ENCODE measurements around the gene VENTX.

The VENTX gene

GRCh38 chr10:133195096-133195495 lies 42.6 kb upstream of the VENTX start:
- H3K9me3 ChIP-seq (ENCODE audit: control insufficient read depth, insufficient read depth, low read depth, low read length) = no peaks in the 10 kb centered on the region
- CTCF ChIA-PET = no interaction called here
- TF ChIP-seq ZNF677 (tag by site-specific recombination; IDR thresholded peaks at IDR 0.05) (no peak), ZSCAN23 (tag by site-specific recombination; IDR thresholded peaks at IDR 0.05) (no peak), ZNF514 (tag by site-specific recombination; IDR thresholded peaks at IDR 0.05) (no peak), SP2 (tag by site-specific recombination; IDR thresholded peaks at IDR 0.05) (no peak), ZNF596 (tag by site-specific recombination; IDR thresholded peaks at IDR 0.05) (no peak), ZNF16 (tag by site-specific recombination; IDR thresholded peaks at IDR 0.05; ENCODE audit: low read depth) (no peak), ZNF571 (tag by site-specific recombination; IDR thresholded peaks at IDR 0.05) (no peak), ZNF621 (tag by site-specific recombination; IDR thresholded peaks at IDR 0.05) (no peak), ZNF670 (tag by site-specific recombination; IDR thresholded peaks at IDR 0.05; ENCODE audit: low read depth) (no peak), MYNN (tag by site-specific recombination; IDR thresholded peaks at IDR 0.05; ENCODE audit: borderline replicate concordance) (no peak), REPIN1 (tag by site-specific recombination; IDR thresholded peaks at IDR 0.05; ENCODE audit: low read depth) (no peak), MEIS1 (CRISPR knock-in tag; IDR thresholded peaks at IDR 0.05; ENCODE audit: borderline replicate concordance) (no peak), ZNF530 (tag by site-specific recombination; IDR thresholded peaks at IDR 0.05; ENCODE audit: low read depth) (no peak), GLIS2 (tag by site-specific recombination; IDR thresholded peaks at IDR 0.05) (no peak), ZNF561 (tag by site-specific recombination; IDR thresholded peaks at IDR 0.05; ENCODE audit: borderline replicate concordance) (no peak), ZSCAN16 (tag by site-specific recombination; IDR thresholded peaks at IDR 0.05) (no peak), ZNF335 (tag by site-specific recombination; conservative IDR thresholded peaks at IDR 0.05) (no peak), ZBTB20 (tag by site-specific recombination; IDR thresholded peaks at IDR 0.05) (no peak)
- H3K4me3 ChIP-seq (ENCODE audit: low read depth, low read length) = no peak overlapping the region
- H3K27ac ChIP-seq (ENCODE audit: extremely low read depth, low read depth, low read length) = no peak overlapping the region
- H3K36me3 ChIP-seq (ENCODE audit: control insufficient read depth in 2 of 2, insufficient read depth in 1 of 2, low read length in 2 of 2) = no peaks in the 10 kb centered on the region
- POLR2A ChIA-PET = no interaction called here
- no peaks in the 10 kb centered on the region for H3K4me1 ChIP-seq (ENCODE audit: control insufficient read depth, insufficient read depth, low read length)

DNA sequence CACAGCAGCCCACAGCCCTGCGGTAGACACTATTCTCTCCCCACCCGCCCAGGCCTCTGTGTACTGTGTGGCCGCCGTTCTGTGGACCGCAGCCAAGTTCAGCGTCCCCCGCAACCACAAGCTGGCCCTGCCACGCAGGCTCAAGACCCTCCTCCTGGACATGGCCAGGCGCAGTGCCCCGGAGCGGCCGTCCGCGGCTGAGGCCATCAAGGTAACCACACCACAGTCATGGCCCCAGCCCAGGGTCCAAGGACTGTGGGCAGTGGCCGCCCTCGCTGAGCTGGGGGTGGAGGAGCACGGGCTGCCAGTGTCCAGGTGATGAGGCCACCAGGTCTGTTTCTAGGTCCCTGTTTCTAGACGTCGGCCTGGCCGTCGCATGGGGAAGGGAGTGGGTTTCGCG lies 42.0 kb upstream of the VENTX start:
- no peaks in the 10 kb centered on the region for H3K9me3 ChIP-seq (ENCODE audit: control insufficient read depth, insufficient read depth, low read depth, low read length)
- no peak overlapping the region for H3K27ac ChIP-seq (ENCODE audit: extremely low read depth, low read depth, low read length)
- no peaks in the 10 kb centered on the region for H3K4me1 ChIP-seq (ENCODE audit: control insufficient read depth, insufficient read depth, low read length)
- H3K4me3 ChIP-seq (ENCODE audit: low read depth, low read length) = no peak overlapping the region
- no peaks in the 10 kb centered on the region for H3K36me3 ChIP-seq (ENCODE audit: control insufficient read depth in 2 of 2, insufficient read depth in 1 of 2, low read length in 2 of 2)
- ChIA-PET POLR2A (no interaction called here), CTCF (interaction anchor here (0.6 to 1.3 kb wide), 3 partner anchors 47 to 291 kb away, joined by 3 to 4 read pairs (median 3); no protein-coding TSS in a partner anchor)
- TF ChIP-seq ZNF214 (tag by site-specific recombination; IDR thresholded peaks at IDR 0.05; ENCODE audit: borderline replicate concordance) (no peak), ZNF148 (tag by site-specific recombination; IDR thresholded peaks at IDR 0.05; ENCODE audit: borderline replicate concordance) (no peak), ZNF791 (tag by site-specific recombination; IDR thresholded peaks at IDR 0.05) (no peak), HIC1 (tag by site-specific recombination; IDR thresholded peaks at IDR 0.05) (no peak), BCL11B (tag by site-specific recombination; IDR thresholded peaks at IDR 0.05; ENCODE audit: low read depth) (no peak), ZNF707 (tag by site-specific recombination; IDR thresholded peaks at IDR 0.05) (no peak), ZNF138 (tag by site-specific recombination; IDR thresholded peaks at IDR 0.05; ENCODE audit: borderline replicate concordance) (no peak), ZNF146 (tag by site-specific recombination; IDR thresholded peaks at IDR 0.05) (no peak), ZNF48 (tag by site-specific recombination; IDR thresholded peaks at IDR 0.05) (no peak), ATF2 (tag by site-specific recombination; IDR thresholded peaks at IDR 0.05; ENCODE audit: low read depth) (no peak)
- TF ChIP-seq, protein P1, sequence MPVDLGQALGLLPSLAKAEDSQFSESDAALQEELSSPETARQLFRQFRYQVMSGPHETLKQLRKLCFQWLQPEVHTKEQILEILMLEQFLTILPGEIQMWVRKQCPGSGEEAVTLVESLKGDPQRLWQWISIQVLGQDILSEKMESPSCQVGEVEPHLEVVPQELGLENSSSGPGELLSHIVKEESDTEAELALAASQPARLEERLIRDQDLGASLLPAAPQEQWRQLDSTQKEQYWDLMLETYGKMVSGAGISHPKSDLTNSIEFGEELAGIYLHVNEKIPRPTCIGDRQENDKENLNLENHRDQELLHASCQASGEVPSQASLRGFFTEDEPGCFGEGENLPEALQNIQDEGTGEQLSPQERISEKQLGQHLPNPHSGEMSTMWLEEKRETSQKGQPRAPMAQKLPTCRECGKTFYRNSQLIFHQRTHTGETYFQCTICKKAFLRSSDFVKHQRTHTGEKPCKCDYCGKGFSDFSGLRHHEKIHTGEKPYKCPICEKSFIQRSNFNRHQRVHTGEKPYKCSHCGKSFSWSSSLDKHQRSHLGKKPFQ (tag by site-specific recombination; IDR thresholded peaks at IDR 0.05) = no peak
